NCI-H82 treated with DMSO at 0.1 percent for 48 hours (cell line): Measurements from ENCODE around the gene EPHA6.

Experiments
- DNase-seq: peaks from one replicate; lab custom pipeline; 2025; ENCODE audit not compliant: unreplicated experiment; lab: John Stamatoyannopoulos, UW

Gene EPHA6

GRCh38 chr3:96813820-96814650, at the start of gene EPHA6:
EPHA6 (plus strand) TSS chr3:96814594.
- no peak for DNase-seq

- no peak for DNase-seq
Observed at GRCh38 chr3:96776818-96777217, 37.6 kb upstream of the EPHA6 start.

GRCh38 chr3:96779810-96780209, 34.6 kb upstream of the EPHA6 start:
- DNase-seq, result no peak

GRCh38 chr3:96796101-96796500, 18.3 kb upstream of the EPHA6 start:
- DNase-seq, result no peak

- DNase-seq, result no peak
Observed at GRCh38 chr3:96803870-96804269, 10.5 kb upstream of the EPHA6 start.

GRCh38 chr3:96806341-96806740, 8.1 kb upstream of the EPHA6 start:
- DNase-seq, result no peak

GRCh38 chr3:96813134-96813819, 1.1 kb upstream of the EPHA6 start:
- DNase-seq, result peak; percentile 58

- DNase-seq, result no peak
Observed at GRCh38 chr3:96814651-96815567, 515 bp downstream of the EPHA6 start.

GRCh38 chr3:96831175-96831574, 16.8 kb downstream of the EPHA6 start:
- no peak for DNase-seq

GRCh38 chr3:96833301-96833700, 18.9 kb downstream of the EPHA6 start:
- DNase-seq, result no peak

DNA sequence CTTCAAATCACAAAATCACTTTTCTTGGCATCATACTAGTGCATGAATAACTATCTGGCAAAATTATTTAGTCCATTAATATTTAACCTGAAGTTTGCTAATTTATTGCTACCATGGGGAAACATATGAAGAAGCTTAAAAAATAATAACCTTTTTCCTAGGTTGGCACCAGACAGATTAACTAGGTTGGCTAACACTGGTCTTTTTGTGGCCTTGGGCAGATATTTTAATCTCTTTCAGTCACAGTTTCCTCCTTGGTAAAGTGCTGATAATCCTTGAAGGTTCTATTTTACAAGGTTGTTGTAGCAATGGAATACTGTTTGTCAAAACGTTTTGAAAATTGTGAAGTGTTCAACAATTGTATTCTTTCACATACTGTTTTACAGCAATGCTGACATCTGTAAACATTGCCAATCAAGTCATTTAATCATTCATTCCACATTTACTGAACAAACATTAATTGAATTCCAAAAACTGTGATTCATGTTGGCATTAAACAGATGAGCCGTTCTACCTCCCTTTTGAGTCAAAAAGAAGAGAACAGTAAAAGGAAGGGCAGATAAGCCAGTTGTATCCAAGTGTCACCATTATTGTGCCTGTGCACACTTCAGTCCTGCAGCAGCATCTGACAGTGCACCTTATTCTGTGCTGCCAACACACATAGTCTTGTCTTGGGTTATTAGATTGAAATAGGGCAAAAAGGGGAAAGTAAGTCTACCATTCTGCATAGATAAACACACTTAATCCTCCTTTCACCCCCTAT, 21.9 kb downstream of the EPHA6 start:
- DNase-seq, result no peak

- no peak for DNase-seq
Observed at GRCh38 chr3:96843505-96844203, 29.3 kb downstream of the EPHA6 start.

DNA sequence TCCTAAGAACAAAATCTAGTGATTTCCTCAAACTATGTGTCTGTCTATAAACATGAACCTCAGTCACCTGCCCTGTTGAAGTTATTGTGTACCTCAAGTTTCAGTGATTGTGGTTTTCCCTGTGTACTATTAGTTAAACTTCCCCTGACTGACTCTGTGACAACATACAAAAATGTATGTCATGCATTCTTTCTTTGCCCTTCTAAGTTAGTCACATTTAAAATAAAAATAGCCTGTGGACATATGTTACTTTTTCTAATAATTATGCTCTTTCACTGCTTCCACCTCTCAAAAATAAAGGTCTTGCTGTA, 29.8 kb downstream of the EPHA6 start:
- DNase-seq, result no peak

GRCh38 chr3:96852849-96853248, 38.5 kb downstream of the EPHA6 start:
- no peak for DNase-seq

- DNase-seq, result no peak
Observed at GRCh38 chr3:96860882-96861281, 46.5 kb downstream of the EPHA6 start.

GRCh38 chr3:96863129-96863740, 48.8 kb downstream of the EPHA6 start:
- peak; percentile 47 for DNase-seq

GRCh38 chr3:96865605-96866004, 51.2 kb downstream of the EPHA6 start:
- DNase-seq, result no peak

DNA sequence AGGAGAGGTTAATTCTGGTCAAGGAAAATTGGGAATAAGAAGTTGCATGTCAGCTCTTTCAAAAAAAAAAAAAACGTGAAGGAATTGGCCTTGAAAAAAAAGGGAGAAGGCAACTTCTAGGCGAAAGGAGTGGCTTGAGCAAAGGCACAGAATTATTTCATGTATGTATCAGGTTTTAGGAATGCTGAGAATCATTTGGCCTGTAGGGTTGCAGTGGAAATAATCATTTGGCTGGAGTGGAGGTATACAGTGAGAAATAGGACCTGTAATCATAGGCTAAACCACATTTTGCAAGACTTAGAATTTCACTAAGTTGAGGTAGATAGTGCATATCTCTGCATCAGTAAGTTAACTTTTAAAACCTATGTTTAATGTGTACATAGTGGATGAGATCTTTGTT, 54.9 kb downstream of the EPHA6 start:
- no peak for DNase-seq

DNA sequence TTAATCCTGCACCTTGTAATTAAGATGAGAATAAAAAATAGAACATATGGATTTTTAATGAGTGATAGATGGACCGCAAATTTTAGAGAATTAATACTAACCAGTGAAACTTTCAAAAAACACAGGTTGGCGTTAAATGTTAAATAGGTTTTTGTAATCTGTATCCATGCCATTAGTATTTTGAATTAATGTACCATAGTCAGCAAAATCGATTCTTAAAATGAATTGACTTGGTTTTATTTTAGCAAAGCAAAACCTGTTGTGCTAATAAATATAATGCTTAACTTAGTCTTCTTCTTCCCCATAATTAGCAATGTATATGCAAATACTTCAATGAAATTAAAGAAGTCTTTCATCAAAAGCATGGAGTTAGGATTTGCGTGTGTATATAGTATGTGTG, 63.1 kb downstream of the EPHA6 start:
- no peak for DNase-seq

DNA sequence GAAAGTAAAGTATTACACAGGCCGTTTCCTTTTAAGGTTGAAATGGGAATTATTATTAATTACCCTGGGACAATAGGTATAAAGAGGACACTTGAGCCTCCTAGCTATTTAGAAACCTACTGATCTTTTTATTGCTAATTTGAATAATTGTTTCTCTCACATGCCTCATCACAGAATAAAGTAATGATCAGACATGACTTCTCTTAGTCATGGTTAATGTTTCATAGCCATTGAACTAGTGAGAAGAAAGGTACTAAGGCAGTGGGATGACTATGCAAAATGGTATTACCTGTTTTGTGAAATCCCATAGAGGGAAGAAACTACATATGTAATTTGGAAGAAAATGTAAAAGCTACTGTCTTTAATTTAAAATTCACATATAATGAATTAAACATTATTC, 85.6 kb downstream of the EPHA6 start:
- DNase-seq, result no peak
